Measurements from ENCODE around the gene INSR. TPM values are rescaled to one million over a fixed set of nuclear protein-coding genes. Genes with fewer than 3 reads are reported as not detected.
A peak's percentile ranks its signal among the peaks of the same experiment; 100 is the strongest.

INSR gene
- total RNA-seq, 1 donor from 2014 or later, result 7.9 TPM

DNA sequence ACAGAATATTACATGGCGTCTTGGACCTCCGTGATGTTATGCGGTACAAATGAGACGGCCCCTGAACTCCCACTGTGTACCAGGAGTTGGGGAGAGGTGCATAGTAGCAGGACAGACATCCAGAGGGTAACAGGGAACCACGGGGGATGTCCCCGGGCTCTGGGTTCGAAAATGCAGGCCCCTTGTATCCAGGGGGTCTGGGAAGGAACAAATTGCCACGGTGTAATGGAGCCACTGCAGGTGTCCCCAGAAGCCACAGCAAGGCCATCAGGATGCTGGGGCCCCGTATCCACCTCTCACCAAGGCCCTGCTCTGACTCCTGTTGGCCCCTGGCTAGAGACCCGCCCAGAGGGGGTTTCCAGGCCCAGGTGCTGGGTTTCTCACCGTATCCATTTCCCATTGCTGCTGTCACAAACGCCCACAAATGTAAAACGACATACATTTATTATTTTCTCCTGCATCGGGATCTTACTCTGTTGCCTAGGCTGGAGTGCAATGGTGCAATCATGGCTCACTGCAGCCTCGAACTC lies 77.8 kb downstream of the INSR start:
- H3K9me3 ChIP-seq (ENCODE audit: insufficient read depth, low read depth, low read length), result no peaks in the 10 kb centered on the region
- no peaks in the 10 kb centered on the region for H3K36me3 ChIP-seq (ENCODE audit: insufficient read depth, low read length)
- H3K27me3 ChIP-seq (ENCODE audit: insufficient read depth, low read length), result no peaks in the 10 kb centered on the region
- Mint-ChIP-seq H3K4me3 (ENCODE audit: unreplicated experiment) (no peak overlapping the region), H3K27ac (ENCODE audit: unreplicated experiment) (no peak overlapping the region), H3K4me1 (ENCODE audit: low read depth, unreplicated experiment) (peaks cover 4% of the 10 kb centered on the region), H3K27me3 (ENCODE audit: low read depth, unreplicated experiment) (peaks cover 3% of the 10 kb centered on the region), H3K36me3 (ENCODE audit: low read depth, unreplicated experiment) (no peaks in the 10 kb centered on the region), H3K9me3 (ENCODE audit: unreplicated experiment) (no peaks in the 10 kb centered on the region)
- no peak overlapping the region for H3K4me3 ChIP-seq (ENCODE audit: insufficient read depth, low read depth, low read length)
- H3K4me2 ChIP-seq (ENCODE audit: low read length), result no peak overlapping the region
- H3K27ac ChIP-seq (ENCODE audit: low read depth, low read length), result no peak overlapping the region
- no peaks in the 10 kb centered on the region for H3K4me1 ChIP-seq (ENCODE audit: insufficient read depth, low read length)
- TF ChIP-seq EZH2 (IDR thresholded peaks at IDR 0.05; ENCODE audit: insufficient read depth, low read length) (no peak), CTCF (IDR thresholded peaks at IDR 0.05; ENCODE audit: insufficient read depth, low read depth, low read length) (no peak)
- H3K79me2 ChIP-seq (ENCODE audit: insufficient read depth, low read length), result no peaks in the 10 kb centered on the region
- peaks cover 4% of the 10 kb centered on the region for H4K20me1 ChIP-seq (ENCODE audit: insufficient read depth, low read length)
- DNase-seq (ENCODE audit: low read depth) (no peak), FAIRE-seq (no peak)
- H3K9ac ChIP-seq (ENCODE audit: low read length), result no peak overlapping the region
- H2AFZ ChIP-seq (ENCODE audit: low read depth, low read length), result no peak overlapping the region

- H3K4me3 Mint-ChIP-seq (ENCODE audit: unreplicated experiment), result no peak overlapping the region
- FAIRE-seq (no peak), DNase-seq (ENCODE audit: low read depth) (no peak)
- H3K9me3 Mint-ChIP-seq (ENCODE audit: unreplicated experiment), result no peaks in the 10 kb centered on the region
- no peak for TF ChIP-seq CTCF (IDR thresholded peaks at IDR 0.05; ENCODE audit: insufficient read depth, low read depth, low read length)
- TF ChIP-seq EZH2 (IDR thresholded peaks at IDR 0.05; ENCODE audit: insufficient read depth, low read length), result no peak
- H3K4me1 Mint-ChIP-seq (ENCODE audit: low read depth, unreplicated experiment), result peaks cover 4% of the 10 kb centered on the region
- no peaks in the 10 kb centered on the region for H3K27me3 ChIP-seq (ENCODE audit: insufficient read depth, low read length)
- H3K27ac Mint-ChIP-seq (ENCODE audit: unreplicated experiment), result no peak overlapping the region
- H3K4me1 ChIP-seq (ENCODE audit: insufficient read depth, low read length), result no peaks in the 10 kb centered on the region
- H2AFZ ChIP-seq (ENCODE audit: low read depth, low read length), result no peak overlapping the region
- no peak overlapping the region for H3K4me2 ChIP-seq (ENCODE audit: low read length)
- peaks cover 4% of the 10 kb centered on the region for H4K20me1 ChIP-seq (ENCODE audit: insufficient read depth, low read length)
- no peaks in the 10 kb centered on the region for H3K79me2 ChIP-seq (ENCODE audit: insufficient read depth, low read length)
- H3K4me3 ChIP-seq (ENCODE audit: insufficient read depth, low read depth, low read length), result no peak overlapping the region
- H3K9me3 ChIP-seq (ENCODE audit: insufficient read depth, low read depth, low read length), result no peaks in the 10 kb centered on the region
- H3K27me3 Mint-ChIP-seq (ENCODE audit: low read depth, unreplicated experiment), result no peaks in the 10 kb centered on the region
- no peaks in the 10 kb centered on the region for H3K36me3 ChIP-seq (ENCODE audit: insufficient read depth, low read length)
- no peak overlapping the region for H3K9ac ChIP-seq (ENCODE audit: low read length)
- H3K36me3 Mint-ChIP-seq (ENCODE audit: low read depth, unreplicated experiment), result no peaks in the 10 kb centered on the region
- H3K27ac ChIP-seq (ENCODE audit: low read depth, low read length), result no peak overlapping the region
Measured at GRCh38 chr19:7215176-7215575, 79.0 kb downstream of the INSR start.

DNA sequence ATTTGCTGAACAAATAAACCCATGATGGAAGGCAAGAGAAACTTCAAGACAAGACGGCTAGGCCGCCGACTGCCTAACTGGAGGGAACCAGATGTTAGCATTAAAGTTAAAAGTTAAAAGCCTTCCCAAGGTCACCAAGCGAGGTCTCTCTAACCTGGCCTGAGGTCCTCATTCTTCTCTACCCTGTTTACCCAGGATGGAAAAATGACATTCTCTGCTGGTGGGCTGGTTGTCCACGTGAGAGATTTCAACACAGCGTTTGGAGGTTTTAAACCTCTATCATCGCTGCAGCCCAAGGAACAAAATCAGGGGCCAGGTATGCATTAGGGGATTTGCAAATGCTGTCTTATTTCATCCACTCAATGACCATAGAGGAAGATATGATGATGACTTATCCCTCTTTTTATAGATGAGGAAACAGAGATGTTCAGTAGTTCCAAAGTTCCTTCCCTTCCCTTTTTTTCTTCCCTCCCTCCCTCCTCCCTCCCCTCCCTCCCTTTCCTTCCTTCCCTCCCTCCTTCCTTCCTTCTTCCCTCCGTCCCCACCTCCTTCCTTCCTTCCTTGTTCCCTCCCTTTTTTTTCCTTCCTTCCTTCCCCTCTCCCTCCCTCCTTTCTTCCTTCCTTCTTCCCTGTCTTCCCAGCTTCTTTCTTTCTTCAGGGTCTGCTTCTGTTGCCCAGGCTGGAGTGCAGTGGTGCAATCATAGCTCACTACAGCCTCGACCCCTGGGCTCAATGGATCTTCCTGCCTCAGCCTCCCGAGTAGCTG lies 79.7 kb downstream of the INSR start:
- H3K36me3 ChIP-seq (ENCODE audit: insufficient read depth, low read length), result no peaks in the 10 kb centered on the region
- H3K27me3 ChIP-seq (ENCODE audit: insufficient read depth, low read length), result no peaks in the 10 kb centered on the region
- H3K27ac ChIP-seq (ENCODE audit: low read depth, low read length), result no peak overlapping the region
- H3K9me3 Mint-ChIP-seq (ENCODE audit: unreplicated experiment), result no peaks in the 10 kb centered on the region
- peak overlapping the region; percentile 20 for H3K27ac Mint-ChIP-seq (ENCODE audit: unreplicated experiment)
- H3K4me3 Mint-ChIP-seq (ENCODE audit: unreplicated experiment), result no peak overlapping the region
- no peak overlapping the region for H3K4me3 ChIP-seq (ENCODE audit: insufficient read depth, low read depth, low read length)
- no peaks in the 10 kb centered on the region for H3K79me2 ChIP-seq (ENCODE audit: insufficient read depth, low read length)
- FAIRE-seq (no peak), DNase-seq (ENCODE audit: low read depth) (no peak)
- TF ChIP-seq CTCF (IDR thresholded peaks at IDR 0.05; ENCODE audit: insufficient read depth, low read depth, low read length), result no peak
- no peak for TF ChIP-seq EZH2 (IDR thresholded peaks at IDR 0.05; ENCODE audit: insufficient read depth, low read length)
- no peak overlapping the region for H2AFZ ChIP-seq (ENCODE audit: low read depth, low read length)
- H3K36me3 Mint-ChIP-seq (ENCODE audit: low read depth, unreplicated experiment), result no peaks in the 10 kb centered on the region
- no peaks in the 10 kb centered on the region for H3K27me3 Mint-ChIP-seq (ENCODE audit: low read depth, unreplicated experiment)
- H4K20me1 ChIP-seq (ENCODE audit: insufficient read depth, low read length), result peaks cover 4% of the 10 kb centered on the region
- H3K9ac ChIP-seq (ENCODE audit: low read length), result no peak overlapping the region
- no peak overlapping the region for H3K4me2 ChIP-seq (ENCODE audit: low read length)
- no peaks in the 10 kb centered on the region for H3K9me3 ChIP-seq (ENCODE audit: insufficient read depth, low read depth, low read length)
- H3K4me1 ChIP-seq (ENCODE audit: insufficient read depth, low read length), result no peaks in the 10 kb centered on the region
- H3K4me1 Mint-ChIP-seq (ENCODE audit: low read depth, unreplicated experiment), result peaks cover 4% of the 10 kb centered on the region

Data from astrocyte (in vitro differentiated cells and primary cell).